ENCODE data around the gene TXLNA.
A peak's percentile ranks its signal among the peaks of the same experiment; 100 is the strongest.

TXLNA gene

DNA sequence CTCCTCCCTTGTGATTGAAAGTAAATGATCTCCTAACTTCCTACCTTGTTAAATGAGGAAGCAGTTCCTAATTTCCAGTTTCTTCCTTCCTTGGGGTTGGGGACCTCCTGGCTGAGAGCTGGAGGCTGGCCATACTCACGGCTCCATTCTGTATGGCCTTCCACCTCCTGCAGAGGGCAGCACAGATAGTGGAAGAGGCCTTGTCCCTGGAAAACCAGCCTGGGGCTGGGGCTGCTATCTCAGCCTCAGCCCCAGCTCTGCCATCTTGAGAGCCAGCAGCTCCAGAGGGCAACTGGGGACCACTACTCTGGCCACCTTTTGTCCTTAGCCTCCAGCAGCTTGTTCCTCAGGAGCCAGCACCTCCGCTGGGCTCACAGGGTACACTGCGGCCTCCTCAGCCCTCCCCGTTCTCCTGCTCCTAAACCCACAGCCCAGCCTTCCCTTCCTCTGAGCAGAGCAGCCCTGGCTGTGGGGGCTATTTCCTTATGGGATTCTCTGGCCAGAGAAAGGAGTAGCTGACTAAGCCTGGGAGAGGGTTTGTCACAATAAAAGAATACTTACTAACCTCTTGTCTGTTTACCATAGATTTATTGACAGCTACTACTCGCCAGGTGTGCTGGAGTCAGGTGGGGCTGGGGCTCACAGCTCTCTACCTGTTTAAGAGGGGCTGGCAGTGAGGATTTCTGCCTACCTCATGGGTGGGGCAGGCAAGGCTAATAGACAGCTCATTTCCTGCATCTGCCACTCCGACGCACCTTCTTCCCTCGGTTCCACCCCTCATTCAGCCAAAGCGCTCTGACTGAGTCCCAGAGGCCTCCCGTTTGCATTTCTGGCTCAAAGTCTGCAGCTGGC, 36.4 kb downstream of the TXLNA start:
- no peak for FAIRE-seq

DNA sequence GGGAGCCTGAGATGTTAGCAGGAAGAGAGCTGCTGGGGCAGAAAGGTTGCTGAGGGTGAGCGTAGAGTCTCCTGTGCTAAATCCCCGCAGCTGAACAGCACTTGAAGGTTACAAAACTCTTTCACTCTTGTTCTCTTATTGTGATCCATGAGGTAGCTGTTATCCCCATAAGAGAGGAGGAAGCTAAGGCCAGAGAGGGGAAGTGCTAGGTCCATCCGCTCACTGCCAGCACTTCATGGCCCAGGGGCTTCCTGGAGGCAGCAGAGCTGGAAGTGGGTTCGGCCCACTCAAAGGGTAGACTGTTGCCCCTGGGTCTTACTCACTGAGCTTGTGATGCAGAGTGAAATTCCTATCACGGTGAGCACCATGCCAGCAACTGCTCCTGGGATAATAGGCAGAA, 37.1 kb downstream of the TXLNA start:
- no peak for FAIRE-seq

DNA sequence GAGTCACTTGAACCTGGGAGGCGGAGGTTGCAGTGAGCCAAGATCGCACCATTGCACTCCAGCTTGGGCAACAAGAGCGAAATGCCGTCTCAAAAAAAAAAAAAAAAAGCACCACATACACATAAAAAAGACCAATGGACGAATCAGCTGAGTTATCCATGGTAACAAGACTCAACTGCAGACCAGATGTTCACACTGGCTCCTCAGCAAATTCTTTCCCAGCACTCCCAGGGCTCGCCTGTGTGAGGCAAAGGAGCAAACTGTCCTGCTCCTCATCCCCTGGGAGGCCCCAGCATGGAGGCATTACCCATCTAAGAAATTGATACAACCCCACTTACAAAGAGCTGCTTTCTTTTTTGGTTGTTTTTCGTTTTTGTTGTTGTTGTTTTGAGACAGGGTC, 39.5 kb downstream of the TXLNA start:
- FAIRE-seq, result peak; percentile 84

GRCh38 chr1:32220746-32221580, 41.5 kb downstream of the TXLNA start:
- no peak for FAIRE-seq

GRCh38 chr1:32221581-32221979, 42.1 kb downstream of the TXLNA start:
- FAIRE-seq, result no peak

DNA sequence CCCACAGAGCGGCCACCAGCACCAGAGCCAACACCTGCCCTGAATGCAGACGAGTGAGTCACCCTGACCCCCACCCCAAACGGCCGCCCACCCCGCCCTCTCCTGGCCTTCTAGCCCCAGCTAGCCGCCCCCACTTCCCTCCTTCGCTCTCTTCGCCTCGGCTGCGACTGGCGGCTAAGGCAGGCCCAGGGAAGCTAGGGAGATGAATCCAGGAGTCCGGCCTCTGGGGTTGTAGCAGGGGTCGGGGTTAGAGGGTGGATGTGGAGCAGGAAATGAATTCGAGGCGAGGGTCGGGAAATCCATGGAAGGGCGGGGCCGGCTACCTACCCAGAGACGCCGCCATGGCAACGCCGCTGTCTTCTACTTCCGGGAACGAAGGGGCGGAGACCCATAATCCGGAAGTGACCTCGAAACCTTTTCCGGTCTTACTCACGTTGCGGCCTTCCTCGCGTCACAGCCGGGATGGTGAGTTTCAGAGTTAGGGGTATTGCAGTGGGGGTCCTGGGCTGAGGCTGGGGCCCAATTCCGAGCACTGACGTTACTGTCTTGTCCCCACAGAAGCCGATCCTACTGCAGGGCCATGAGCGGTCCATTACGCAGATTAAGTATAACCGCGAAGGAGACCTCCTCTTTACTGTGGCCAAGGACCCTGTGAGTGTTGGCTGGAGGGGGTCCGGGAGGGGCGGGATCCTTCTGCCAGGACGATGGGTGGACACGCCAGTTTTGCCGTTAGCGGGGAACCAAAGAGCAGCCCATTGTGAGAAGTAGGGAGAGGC, 42.7 kb downstream of the TXLNA start, which contains the start of the genes EIF3I and TMEM234:
EIF3I (plus strand) TSS at position 428 of the 776 bp plus-strand sequence; CDS start at position 463, 35 bp downstream.
TMEM234 (minus strand) TSS at position 374 of the 776 bp plus-strand sequence; CDS start at position 343, 31 bp downstream.
- FAIRE-seq, result peak; percentile 45

DNA sequence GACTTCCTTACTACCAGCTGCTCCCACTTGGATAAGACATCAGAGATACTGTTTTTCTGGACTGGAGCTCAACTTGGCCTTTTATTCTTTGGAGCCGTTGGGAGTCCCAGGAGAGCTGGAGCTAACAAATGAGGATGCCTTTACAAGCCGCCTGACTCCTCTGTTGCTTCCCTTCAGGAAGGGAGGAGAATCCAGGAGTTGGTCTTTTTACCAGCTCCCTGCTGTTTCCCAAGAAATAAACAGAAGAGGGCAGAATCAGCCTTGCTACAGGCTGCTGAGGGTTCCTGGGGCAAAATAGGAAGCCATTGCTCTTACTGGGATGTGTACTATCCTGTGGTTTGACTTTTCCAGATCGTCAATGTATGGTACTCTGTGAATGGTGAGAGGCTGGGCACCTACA, 44.2 kb downstream of the TXLNA start:
- FAIRE-seq, result no peak

GRCh38 chr1:32224285-32224684, 44.8 kb downstream of the TXLNA start:
- FAIRE-seq, result no peak

DNA sequence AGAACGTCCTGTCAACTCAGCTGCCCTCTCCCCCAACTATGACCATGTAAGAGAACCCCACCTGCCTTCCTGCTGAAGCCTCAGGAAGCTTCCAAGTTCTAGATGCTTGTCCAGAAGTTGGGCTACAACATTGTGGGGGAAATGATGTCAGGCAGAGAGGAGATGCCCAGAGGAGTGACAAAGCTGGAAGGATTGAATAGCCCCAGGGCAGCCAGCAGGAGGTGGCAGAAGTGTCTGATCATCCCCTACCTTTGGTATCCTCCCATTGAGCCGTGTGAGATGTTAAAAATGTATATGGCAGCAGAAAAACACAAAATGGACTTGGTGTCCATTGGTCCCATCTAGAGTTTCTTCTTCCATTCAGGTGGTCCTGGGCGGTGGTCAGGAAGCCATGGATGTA, 49.3 kb downstream of the TXLNA start:
- no peak for FAIRE-seq

DNA sequence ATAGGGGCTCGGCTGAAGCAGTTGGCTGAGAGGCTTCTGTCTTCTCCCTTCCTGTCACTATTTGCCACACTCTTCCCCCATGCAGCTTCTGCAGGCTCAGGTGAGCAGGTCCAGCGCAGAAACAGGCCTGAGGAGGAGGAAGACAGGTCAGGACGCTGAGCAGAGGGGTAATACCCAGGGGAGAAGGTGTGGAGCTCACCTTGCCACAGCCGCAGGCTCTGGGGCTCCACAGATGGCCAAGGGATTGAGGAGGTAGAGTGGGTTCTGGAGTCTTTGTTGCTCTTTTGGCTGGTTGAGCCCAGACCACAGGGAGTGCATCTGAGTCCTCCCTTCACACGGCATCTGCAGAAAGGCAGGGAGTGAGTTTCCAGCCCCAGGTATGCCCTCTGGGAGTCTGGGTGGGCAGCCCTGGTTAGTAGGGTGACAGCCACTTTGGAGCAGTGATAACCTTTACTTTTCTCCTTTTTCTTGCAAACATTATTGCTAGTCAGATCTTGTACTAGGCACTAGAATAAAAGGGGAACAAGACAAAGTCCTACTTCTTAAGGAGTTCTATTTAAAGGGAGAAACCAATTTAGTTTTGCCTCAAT, 52.5 kb downstream of the TXLNA start:
- no peak for FAIRE-seq

GRCh38 chr1:32232558-32233304, 53.3 kb downstream of the TXLNA start:
- no peak for FAIRE-seq

- FAIRE-seq, result no peak
Observed at GRCh38 chr1:32234792-32235191, 55.3 kb downstream of the TXLNA start.

DNA sequence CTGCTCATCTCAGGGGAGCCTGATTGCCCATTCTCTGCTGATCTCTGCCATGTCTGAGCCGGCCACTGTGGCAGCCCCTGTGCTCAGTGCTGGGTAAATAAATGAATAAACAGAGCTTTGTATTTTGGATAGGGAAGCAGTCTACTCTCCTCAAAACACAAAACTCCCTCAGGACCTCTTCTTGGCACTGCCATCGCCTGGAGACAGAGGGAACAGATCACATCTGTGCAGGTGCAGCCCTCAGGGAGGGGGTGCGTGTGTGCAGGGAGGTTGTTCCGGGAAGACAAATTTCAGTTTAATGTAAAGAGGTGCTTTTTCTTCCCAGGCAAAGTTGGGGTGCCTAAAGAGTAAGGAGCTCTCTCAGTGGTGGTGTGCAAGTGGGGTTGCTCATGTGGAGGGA, 59.9 kb downstream of the TXLNA start:
- FAIRE-seq, result no peak

DNA sequence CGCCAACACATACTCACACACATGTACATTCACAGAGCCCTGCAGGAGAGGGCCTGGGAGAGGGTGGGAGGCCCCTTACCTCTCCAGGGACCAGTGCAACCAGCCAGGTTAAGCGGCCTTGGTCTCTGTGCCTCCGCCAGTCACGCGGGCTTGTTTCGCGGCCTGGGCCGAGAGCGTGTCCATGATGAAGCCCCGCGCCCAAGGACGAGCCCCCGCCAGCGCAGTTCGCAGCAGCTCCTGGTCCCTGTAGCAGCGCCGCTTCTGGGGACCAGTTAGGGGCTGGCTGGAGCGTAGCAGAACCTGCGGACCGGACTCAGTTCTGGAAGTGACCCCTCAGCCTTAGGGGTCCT, 60.3 kb downstream of the TXLNA start:
- FAIRE-seq, result no peak

GRCh38 chr1:32240140-32240951, 60.9 kb downstream of the TXLNA start:
- no peak for FAIRE-seq

GRCh38 chr1:32241001-32241763, 61.7 kb downstream of the TXLNA start:
- FAIRE-seq, result no peak

DNA sequence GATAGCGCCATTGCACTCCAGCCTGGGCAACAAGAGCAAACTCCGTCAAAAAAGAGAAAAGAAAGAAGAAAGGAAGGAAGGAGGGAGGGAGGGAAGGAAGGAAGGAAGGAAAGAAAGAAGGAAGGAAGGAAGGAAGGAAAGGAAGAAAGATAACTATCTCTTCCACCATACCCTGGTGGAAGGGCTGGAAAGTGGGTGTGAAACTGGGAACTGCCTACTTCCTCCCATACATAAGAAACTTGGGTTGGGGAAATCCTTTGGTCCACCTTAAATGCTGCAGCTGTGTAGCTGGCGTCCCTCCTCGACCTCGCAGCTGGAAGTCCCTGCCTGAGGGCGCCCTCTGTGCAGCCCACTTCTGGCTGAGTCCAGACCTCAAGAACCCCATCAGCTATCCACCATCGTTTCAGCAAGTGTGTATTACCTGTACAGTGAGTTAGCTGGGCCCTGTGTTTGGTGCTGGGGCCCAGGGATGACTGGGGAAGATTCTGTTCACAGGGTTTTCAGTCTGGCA, 62.9 kb downstream of the TXLNA start:
- FAIRE-seq, result no peak

GRCh38 chr1:32246888-32247273, 67.4 kb downstream of the TXLNA start, which contains the start of gene FAM167B:
TSS of gene FAM167B (plus strand) at chr1:32247222. CDS start at chr1:32247422, 200 bp downstream.
- FAIRE-seq, result no peak

DNA sequence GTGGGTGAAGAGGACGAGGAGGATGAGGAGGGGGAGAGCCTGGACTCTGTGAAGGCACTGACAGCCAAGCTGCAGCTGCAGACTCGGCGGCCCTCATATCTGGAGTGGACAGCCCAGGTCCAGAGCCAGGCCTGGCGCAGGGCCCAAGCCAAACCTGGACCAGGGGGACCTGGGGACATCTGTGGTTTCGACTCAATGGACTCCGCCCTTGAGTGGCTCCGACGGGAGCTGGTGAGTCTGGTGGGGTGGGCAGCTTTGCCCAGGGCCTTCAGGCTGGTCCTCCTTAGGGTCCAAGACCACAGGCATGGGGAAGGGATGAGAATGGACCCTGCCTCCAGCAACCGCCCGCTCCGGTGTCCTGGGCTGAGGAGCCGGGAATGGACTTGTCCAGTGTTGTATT, 68.0 kb downstream of the TXLNA start:
- no peak for FAIRE-seq
